HG02938 (cell line): ENCODE data around the gene GPR137B.
A peak's percentile ranks its signal among the peaks of the same experiment; 100 is the strongest.
"Not testable (repeated sequence)": the region's sequence is repeated elsewhere in the genome, so short reads cannot be mapped to it uniquely, and the experiment has no call there.

Experiments
- ATAC-seq: cut with Tn5 transposase; IDR thresholded peaks from one replicate; pipeline ENCODE4 v1.9.1; 2021; ENCODE audit warnings: mild to moderate bottlenecking, moderate library complexity; ENCODE audit not compliant: unreplicated experiment

Gene GPR137B

GRCh38 chr1:236143104-236143948, 987 bp downstream of the GPR137B start:
- ATAC-seq, result peak; percentile 29

- no peak for ATAC-seq
These were observed 1.7 kb downstream of the GPR137B start for GRCh38 chr1:236144033-236144432.

DNA sequence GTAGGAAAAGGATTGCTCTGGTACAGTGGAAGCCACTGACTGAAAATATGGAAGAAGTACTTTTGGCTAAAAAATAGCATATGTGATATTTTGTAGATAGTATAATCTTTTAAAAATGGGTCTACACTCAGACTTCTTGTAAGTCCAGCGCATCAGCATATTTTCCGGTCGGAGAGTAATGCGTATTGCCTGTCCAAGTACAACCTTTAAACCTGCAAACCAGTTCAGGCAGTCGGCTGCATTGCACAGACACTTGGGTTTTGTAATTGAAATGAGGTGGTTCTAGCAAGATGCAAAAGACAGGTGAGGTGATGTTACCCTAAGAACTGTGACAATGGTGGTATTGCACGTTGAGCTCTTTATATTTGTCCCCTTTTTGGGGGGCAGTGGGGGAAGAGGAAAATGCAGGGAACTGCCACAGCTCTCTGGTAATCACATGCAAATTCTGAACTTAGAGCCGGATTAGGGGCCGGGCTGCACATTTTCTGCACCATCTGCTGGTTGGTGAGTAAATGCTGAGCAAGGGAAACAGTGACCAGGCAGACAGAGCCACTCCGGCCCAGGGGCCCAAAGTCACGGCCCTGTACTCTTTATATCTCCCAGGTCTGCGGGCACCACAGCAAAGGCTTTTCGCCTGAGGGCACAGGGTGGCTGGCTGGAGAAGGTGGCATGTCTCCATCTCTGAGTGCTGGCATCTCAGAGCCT, 2.3 kb downstream of the GPR137B start:
- ATAC-seq, result no peak

- no peak for ATAC-seq
These were observed 4.7 kb downstream of the GPR137B start for GRCh38 chr1:236147068-236147467.

- ATAC-seq, result no peak
These were observed 5.5 kb downstream of the GPR137B start for GRCh38 chr1:236147521-236148469.

DNA sequence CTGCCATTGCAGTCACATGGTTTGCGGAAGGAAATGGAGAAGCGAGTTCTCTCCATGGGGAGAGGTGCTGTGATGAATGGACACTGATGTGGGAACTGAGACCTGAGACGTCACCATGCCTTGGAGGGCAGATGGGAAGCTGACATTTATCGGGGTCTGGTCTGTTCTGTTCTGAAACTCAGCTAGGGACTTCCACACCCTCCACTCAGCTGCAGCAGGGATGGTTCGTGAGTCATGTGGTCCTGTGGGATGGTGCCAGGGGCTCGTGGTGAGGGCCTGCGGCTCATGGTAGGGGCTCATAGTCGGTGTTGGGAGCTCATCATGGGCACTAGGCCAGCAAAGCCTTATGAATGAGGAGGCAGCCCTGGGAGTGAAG, 6.1 kb downstream of the GPR137B start:
- ATAC-seq, result no peak

- no peak for ATAC-seq
These were observed 6.8 kb downstream of the GPR137B start for GRCh38 chr1:236149003-236149595.

GRCh38 chr1:236149696-236150228, 7.4 kb downstream of the GPR137B start:
- no peak for ATAC-seq

DNA sequence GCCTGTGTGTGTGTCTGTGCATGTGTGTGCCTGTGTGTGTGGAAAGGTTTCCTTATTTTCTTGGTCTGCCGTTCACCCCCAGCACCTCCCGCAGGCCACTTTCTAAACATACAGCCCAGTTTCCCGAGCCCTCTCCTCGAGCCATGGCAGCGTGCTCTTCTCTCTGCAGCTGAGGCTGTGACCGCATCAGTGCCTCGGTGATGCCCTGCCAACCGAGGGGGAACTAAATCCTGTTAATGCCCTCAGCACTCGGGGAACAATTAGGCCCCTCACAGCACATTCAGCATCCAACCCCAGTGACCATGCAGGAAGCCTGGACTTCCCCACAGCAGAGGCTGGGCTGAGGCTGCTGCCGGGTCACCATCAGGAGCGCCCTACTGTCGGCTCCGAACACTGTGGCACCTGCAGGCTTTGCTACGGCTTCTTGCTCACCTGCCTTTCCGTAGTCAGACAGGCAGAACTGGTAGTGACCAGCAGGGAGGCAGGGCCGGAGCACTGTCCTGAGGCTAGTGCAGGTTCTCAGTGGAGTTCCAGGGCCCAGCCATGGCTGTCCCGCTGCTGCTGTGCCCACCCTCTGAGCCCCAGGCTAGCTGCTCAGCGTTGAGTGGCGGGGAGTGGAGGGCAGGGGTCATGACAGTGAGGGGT, 8.1 kb downstream of the GPR137B start:
- ATAC-seq, result no peak

DNA sequence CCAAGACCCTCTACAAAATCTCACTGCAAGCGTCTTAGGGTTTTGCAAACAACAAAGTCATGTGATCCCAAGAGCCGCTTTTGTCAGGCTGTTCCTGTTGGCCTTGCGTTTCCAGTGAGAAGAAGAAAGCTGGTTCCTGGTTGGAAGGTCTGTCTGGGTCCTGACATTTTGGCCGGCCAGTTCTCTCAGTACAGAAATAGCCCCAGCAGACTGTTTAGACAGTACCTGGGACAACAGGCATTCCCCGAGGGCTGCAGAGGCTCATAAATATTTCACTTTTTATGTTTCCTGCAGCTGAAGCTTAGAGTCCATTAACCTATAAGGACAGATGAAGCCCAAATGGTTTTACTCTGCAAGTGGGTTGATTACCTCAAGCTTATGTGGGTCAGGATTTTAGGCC, 8.6 kb downstream of the GPR137B start:
- ATAC-seq, result no peak

DNA sequence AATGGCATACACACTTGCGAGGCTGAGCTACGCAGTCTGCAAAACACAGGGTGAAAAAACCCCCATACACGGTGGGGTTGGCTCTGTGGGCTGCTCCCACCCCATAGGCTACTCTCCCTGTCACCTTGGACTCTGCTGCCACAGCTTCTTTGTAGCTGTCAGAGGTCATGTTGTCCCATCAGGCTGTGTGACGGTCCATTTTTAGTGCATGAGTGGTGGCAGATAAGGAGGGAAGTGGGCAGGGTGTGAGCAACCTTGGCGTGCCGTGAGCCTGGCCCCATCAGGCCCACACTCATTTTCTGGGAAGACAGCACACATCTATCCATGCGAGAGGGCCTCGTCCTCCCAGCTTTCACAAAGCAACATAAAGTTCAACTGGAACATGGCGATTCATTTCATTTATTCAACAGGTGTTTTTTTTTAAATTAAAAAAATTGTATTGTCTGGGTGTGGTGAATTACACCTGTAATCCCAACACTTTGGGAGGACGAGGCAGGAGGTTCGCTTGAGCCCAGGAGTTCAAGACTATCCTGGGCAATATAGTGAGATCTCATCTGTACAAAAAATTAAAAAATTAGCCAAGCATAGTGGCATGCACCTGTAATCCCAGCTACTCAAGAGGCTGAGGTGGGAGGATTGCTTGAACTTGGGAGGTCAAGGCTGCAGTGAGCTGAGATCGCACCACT, 9.5 kb downstream of the GPR137B start:
- no peak for ATAC-seq

DNA sequence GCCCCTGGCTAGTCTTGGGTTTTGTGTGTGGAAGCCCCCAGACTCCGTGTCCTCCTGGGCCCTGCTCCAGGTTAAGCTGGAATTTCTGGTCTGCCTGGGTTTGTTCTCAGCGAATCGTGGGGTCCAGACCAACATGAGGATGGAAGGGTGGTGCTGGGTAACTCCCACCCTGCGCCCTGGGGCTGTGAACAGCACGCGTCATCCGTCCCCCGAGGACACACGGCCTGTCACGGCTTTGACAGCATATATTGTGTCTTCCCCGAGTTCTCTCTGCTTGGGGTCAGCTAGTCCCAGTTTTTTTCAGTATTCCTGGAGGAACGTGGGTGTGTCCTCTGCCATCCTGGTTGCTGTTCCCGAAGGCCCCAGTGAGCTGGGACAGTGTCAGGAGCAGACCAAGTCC, 11.8 kb downstream of the GPR137B start:
- no peak for ATAC-seq

- ATAC-seq, result no peak
These were observed 12.5 kb downstream of the GPR137B start for GRCh38 chr1:236154671-236155398.

DNA sequence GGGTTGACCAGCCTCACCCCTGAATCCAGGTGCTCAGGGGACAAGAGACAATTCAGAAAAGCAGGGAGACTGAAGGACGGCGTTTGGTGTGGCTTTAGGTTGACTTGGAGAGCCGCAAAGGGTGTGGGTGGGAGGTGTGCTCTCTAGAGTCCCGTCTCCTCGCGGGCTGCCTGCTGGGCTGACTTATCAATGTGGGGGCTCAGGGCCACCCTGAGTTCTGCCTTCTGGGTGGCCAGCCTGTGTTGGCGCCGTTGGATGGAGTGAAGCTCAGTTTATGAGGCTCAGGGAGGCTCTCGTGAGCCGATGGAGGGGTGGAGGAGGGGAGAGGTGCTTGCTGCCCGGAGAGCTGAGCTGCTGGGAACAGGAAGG, 13.0 kb downstream of the GPR137B start:
- ATAC-seq, result no peak

DNA sequence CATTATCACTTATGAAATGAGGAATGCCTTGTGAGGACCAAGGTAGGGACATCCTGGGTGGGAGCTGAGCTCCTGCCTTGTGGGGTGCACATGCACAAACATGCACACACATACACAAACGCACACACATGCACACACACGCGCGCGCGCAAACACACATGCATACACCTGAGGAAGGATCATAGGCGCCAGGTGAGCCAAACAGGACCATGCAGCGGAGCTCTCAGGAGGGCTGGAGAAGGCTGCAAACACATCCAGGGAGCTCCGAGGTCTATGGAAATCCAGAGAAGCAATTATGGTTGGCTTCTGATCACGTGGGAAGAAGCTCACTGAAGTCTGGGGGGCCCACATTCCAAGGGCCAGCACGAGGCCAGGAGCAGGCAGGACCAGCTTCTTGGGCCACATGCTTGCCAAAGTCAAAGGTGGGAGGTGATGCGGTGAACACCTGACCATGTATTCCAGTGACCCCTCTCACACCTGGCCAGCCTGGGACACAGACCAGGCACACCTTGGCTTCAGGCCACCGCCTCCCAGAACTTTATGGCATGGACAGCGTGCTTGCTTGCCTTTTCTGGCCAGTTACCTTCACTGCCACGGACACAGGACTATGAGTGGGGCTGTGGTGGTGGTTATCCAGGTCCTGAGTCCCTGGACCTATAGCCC, 13.6 kb downstream of the GPR137B start:
- ATAC-seq, result no peak

DNA sequence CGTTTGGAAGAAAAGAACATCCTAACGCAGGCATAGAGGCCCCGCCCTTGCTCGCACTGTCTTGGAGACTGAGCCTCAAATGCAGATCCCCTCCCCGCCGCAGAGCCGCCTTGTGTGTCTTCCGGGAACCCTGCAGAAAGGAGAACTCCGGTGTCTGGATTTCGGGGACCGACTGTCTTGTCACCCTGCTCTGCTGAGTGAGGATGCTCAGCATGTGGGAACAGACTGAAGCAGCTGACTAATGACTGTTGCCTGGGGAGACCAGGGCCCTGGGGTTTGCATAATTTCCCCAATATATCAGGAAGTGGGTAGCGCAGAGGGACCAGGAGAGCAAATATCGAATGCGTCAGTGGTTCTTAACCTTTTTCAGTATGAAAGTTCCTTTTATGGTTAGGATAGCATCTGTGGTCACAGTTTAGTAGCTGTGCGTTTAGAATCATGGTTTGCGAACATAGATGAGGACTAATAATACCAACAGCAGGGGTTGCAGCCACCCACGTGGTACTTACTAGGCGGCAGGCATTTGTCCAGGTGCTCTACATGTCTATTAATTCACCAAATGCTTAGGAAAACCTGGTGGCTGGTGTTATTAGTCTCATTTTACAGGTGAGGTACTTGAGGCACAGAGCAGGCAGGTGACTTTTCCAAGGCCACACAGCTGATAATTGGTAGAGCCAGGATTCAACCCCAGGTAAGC, 14.3 kb downstream of the GPR137B start:
- peak; percentile 78 for ATAC-seq

- ATAC-seq, result not testable (repeated sequence)
These were observed 15.7 kb downstream of the GPR137B start for GRCh38 chr1:236158072-236158471.

- ATAC-seq, result no peak
These were observed 16.4 kb downstream of the GPR137B start for GRCh38 chr1:236158719-236159118.
